ENCODE data around the gene SLC8B1. TPM values are rescaled to one million over a fixed set of nuclear protein-coding genes. Genes with fewer than 3 reads are reported as not detected.

Gene SLC8B1
- total RNA-seq: 34.3 TPM

DNA sequence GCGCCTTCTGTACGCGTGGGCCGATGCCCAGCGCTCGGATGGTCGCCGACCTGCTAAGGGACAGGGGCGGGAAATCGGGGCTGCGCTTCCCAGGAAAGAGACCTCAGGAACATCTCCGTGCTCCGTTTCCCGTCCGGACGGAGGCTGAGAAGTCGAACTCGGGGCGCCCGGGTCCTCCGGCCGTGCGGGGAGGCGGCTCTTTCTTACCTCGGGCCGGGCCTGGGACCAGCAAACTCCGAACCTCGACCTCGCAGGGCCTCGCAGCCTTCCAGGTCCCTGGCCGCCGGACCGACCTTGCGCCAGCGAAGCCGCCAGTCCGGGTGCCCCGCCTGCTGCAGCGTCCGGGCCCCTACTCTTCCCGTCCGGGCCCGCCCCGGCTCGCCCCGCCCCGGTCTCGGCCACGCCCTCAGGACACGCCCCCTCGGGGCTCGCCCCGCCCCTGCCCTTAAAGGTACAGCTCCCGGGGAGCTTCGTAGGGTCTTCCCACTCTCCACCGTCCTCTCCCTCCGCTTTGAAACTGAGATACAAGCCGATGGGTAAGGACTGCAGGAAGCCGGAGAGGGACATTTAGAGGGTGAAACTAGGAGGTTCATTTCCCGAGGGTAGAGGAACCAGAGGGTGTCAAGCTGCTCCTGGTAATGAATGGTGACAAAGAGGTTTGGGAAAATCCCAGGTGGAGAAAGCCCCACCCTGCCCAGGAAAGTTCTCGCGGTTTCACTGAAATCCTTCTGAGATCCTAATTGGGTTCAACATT lies at the start of gene SLC8B1:
Gene SLC8B1 (minus strand): TSS at position 324 of the 754 bp plus-strand sequence. CDS start 2,231 bp downstream, outside the sequence.
- intact Hi-C loops (cut with DNase I): no loop called here
- peak; percentile 95 for DNase-seq (ENCODE audit: low spot score)
- ATAC-seq: peak; percentile 99

DNA sequence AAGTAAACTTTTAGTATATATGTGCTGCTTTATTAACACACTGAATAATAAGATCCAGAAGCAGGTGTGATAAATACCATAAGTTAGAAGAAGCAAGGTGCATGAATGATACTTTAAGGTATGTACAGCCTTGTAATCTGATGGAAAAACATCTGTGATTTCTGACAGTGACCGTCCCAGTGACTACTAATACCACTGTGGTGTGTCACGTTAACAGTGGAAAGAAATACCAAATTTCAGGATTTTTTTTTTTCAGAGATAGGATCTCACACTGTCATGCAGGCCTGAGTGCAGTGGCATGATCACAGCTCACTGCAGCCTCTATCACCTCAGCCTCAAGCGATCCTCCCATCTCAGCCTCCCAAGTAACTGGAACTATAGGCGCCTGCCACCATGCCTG lies 47.3 kb upstream of the SLC8B1 start:
- intact Hi-C loops (cut with DNase I): no loop called here
- DNase-seq (ENCODE audit: low spot score) (no peak), ATAC-seq (no peak)

GRCh38 chr12:113381220-113381619 lies 46.3 kb upstream of the SLC8B1 start:
- no peak for DNase-seq (ENCODE audit: low spot score)
- intact Hi-C loops (cut with DNase I): no loop called here
- no peak for ATAC-seq

GRCh38 chr12:113378291-113378690 lies 43.4 kb upstream of the SLC8B1 start:
- intact Hi-C loops (cut with DNase I): no loop called here

GRCh38 chr12:113374823-113375428 lies 40.0 kb upstream of the SLC8B1 start:
- ATAC-seq (no peak), DNase-seq (ENCODE audit: low spot score) (no peak)
- intact Hi-C loops (cut with DNase I): no loop called here

More at GRCh38 chr12:113378291-113378690, 43.4 kb upstream of the SLC8B1 start:
- no peak for DNase-seq (ENCODE audit: low spot score)
- ATAC-seq: no peak

DNA sequence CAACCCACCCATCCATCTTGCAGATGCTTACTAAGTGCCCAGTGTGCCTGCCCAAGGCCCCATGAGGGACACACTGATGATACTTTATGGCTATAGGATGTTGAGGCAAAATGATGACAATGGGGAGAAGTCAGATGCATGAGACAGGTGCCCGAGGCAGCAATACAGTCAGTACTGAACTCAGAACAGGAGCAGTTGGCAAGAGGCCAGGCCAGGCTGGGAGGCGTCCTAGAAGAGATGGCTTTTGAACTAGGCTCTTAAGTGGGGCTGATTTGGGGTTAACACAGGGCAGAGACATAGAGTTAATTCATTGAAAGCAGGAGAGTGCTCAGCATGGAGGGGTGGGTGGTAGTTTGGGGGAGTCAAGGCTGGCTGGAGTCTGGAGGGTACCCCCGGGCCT lies 39.1 kb upstream of the SLC8B1 start:
- intact Hi-C loops (cut with DNase I): no loop called here
- DNase-seq (ENCODE audit: low spot score) (no peak), ATAC-seq (no peak)

DNA sequence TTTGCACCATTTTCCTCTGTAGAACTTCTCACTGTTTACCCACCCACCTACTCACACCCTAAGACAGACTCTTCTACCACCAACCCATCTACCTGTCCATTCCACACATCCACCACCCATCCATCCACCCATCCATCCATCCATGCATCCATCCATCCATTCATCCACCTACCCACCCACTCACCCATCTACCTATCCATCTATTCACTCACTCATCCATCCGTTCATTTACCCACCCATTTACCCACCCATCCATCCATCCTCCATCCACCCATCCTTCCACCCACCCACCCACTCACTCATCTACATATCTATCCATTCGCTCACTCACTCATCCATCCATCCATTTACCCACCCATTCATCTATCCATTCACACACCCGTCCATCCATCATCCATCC lies 38.5 kb upstream of the SLC8B1 start:
- ATAC-seq: no peak
- intact Hi-C loops (cut with DNase I): no loop called here
- DNase-seq (ENCODE audit: low spot score): no peak

- no peak for DNase-seq (ENCODE audit: low spot score)
- intact Hi-C loops (cut with DNase I): no loop called here
- no peak for ATAC-seq
Measured at GRCh38 chr12:113372371-113372770, 37.5 kb upstream of the SLC8B1 start.

- no peak for DNase-seq (ENCODE audit: low spot score)
- ATAC-seq: no peak
- intact Hi-C loops (cut with DNase I): no loop called here
Measured at GRCh38 chr12:113371808-113372207, 36.9 kb upstream of the SLC8B1 start.

GRCh38 chr12:113370923-113371682 lies 36.2 kb upstream of the SLC8B1 start:
- DNase-seq (ENCODE audit: low spot score): no peak
- intact Hi-C loops (cut with DNase I): no loop called here
- ATAC-seq: no peak

DNA sequence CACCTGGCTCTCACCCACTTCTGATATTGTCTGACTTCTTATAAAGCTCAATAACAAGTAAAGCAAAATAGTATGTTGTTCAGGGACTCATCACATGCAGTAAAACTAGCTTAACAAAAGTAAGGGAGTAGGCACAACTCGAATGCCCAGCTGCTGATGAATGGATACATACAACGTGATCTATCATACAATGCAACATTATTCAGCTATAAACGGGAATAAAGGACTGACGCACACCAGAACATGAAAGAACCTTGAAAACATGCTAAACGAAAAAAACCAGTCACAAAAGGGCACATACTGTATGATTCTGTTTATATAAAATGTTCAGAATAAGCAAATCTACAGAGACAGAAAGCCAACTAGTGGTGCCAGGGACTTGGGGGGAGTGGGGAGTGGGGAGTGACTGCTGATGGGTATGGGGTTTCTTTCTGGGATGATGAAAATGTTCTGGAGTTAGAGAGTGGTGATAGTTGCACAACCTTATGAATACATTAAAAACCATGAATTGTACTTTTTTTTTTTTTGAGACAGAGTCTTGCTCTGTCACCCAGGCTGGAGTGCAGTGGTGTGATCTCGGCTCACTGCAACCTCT lies 34.6 kb upstream of the SLC8B1 start:
- ATAC-seq (no peak), DNase-seq (ENCODE audit: low spot score) (no peak)
- intact Hi-C loops (cut with DNase I): no loop called here

- intact Hi-C loops (cut with DNase I): no loop called here
- ATAC-seq: no peak
- no peak for DNase-seq (ENCODE audit: low spot score)
Measured at GRCh38 chr12:113368331-113368730, 33.4 kb upstream of the SLC8B1 start.

- ATAC-seq: no peak
- intact Hi-C loops (cut with DNase I): no loop called here
- DNase-seq (ENCODE audit: low spot score): no peak
Measured at GRCh38 chr12:113366827-113367226, 31.9 kb upstream of the SLC8B1 start.

DNA sequence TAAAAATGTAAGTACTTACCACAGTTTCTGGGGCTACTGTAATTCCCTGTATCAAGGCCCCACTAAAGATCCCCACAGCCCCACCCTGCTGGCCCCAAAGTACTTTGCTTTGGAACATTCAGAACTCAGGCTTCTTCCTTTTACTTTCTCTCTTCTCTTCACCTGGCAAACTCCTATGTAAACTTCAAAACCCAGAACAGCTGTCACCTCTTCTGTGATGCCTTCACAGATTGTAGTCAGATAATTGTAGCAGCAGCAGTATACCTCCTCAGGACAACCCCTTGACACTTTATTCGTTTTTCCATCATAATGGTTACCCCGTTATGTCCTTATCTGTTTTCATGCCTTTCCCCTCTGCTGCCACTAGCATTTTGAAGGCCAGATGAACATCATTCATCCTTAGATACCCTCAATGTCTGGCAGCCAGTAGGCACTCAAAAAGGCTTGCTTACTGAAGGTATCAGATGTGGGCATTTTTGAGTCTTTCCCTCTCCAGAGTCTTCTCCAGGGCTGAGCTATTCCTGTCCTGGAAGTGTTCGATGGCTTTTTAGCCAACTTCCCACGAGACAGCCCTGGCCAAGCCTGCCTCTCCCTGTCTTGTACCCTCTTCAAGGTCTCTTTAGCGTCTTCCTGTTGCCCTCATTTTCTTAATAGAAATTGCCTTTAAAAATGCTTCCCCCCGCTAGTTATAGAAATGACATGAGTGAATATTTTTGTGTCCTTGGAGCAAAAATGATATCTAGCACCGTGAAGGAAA lies 30.9 kb upstream of the SLC8B1 start:
- no peak for DNase-seq (ENCODE audit: low spot score)
- no peak for ATAC-seq
- intact Hi-C loops (cut with DNase I): no loop called here

- no peak for DNase-seq (ENCODE audit: low spot score)
- ATAC-seq: no peak
- intact Hi-C loops (cut with DNase I): no loop called here
Measured at GRCh38 chr12:113364698-113365097, 29.8 kb upstream of the SLC8B1 start.

DNA sequence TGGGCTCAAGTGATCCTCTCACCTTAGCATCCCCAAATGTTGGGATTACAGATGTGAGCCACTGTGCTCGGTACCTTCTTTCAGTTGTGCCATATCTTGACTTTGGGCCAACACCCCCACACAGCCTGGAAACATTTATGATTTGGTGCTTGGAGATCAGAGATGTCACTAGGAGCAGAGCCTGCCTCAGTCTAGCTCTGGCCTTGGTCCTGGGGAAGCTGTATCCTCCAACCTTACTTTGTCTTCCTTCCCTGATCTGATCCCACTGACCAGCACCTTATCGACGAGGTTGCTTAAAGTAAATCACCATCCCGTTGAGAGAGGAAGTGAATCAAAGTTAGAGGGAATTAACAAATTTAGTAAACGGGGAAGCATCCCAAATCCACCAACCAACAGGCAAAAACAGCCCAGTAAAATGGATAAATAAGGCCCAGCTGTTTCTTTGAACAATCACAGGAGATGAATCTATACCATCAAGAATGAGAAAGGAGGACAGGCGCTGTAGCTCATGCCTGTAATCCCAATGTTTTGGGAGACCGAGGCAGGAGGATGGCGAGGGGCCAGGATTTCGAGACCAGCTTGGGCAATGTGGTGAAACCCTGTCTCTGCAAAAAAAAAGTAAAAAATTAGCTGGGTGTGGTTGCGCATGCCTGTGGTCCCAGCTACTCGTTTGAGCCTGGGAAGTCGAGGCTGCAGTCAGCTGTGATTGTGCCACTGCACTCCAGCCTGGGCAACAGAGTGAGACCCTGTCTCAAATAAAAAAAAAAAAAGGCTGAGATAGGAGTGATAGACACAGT lies 26.9 kb upstream of the SLC8B1 start:
- DNase-seq (ENCODE audit: low spot score): no peak
- no peak for ATAC-seq
- intact Hi-C loops (cut with DNase I): no loop called here

DNA sequence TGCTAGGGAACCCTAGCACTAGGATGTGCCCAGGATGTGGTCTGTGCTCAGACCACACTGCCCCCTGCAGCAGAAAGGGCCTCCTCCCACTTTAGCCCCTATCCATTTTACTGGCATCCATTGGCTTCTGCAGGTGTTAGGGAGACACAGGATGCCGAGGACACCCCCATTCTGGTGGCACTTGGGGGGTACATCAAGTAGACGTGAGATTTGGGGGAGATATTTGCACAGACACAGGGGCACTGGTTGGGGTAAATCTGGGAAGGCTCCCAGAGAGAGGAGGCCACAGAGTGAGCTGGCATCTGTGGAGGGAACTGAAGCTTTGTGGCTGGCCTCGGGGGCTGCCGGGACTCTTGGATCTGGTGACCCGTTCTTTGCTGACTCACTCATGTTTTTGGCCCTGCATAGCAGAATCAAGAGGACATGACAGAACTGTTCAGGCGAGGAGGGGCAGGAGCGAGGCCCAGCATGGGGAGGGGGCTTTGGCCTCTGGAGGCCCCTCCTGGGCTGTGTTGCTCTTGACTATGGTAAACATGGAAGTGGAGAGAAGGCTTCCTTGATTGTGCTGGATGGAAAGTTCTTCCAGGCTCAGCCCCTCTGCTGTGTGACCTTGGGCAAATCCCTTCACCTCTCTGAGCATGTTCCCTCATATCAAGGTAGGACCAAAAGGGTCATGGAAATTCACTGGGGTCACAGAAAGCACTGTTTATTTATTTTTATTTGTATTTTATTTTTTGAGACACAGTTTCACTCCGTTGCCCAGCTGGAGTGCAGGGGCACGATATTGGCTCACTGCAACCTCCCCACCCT lies 25.2 kb upstream of the SLC8B1 start:
- DNase-seq (ENCODE audit: low spot score) (no peak), ATAC-seq (peak; percentile 1)
- intact Hi-C loops (cut with DNase I): no loop called here
